ENCODE results near the gene LRRN2. TPM values are rescaled to one million over a fixed set of nuclear protein-coding genes. Genes with fewer than 3 reads are reported as not detected.

The LRRN2 gene
- polyA plus RNA-seq, 1 donor from 2014 or later: 3.3 TPM

DNA sequence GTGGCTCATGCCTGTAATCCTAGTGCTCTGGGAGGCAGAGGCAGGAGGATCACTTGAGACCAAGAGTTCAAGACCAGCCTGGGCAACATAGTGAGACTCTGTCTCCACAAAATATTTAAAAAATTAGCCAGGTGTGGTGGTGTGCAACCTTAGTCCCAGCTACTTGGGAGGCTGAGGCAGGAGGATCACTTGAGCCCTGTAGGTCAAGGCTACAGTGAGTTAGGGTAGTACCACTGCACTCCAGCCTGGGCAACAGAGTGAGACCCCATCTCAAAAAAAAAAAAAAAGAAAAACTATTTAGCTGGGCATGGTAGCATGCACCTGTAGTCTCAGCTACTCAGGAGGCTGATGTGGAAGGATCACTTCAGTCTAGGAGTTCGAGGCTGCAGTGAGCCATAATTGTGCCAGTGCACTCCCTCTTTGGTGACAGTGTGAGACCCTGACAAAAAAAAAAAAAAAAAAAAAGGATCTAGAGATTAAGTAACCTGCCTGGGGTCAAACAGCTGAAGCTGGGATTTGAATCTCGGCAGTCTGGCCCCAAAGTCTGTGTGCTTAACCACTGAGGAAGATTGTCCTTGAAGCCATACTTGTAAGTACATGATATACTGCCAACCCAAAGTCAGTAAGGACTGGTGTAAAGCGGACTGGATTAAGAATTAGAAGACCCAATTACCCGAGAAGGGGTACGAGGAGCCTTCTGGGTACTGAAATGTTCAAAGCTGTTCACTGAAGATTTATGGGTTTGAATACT lies 31.8 kb downstream of the LRRN2 start:
- Histone ChIP-seq H3K4me2 (ENCODE audit: low read length) (no peak overlapping the region), H3F3A (ENCODE audit: insufficient read depth, low read length, poor library complexity, severe bottlenecking) (no peaks in the 10 kb centered on the region), H3K36me3 (ENCODE audit: insufficient read depth, low read length) (no peaks in the 10 kb centered on the region), H3K9me3 (ENCODE audit: low read length) (no peaks in the 10 kb centered on the region), H3K27me3 (ENCODE audit: insufficient read depth, low read depth, low read length) (no peaks in the 10 kb centered on the region), H4K20me1 (ENCODE audit: insufficient read depth) (no peaks in the 10 kb centered on the region), H3K4me3 (ENCODE audit: low read length) (no peak overlapping the region), H3K27ac (ENCODE audit: low read length) (no peak overlapping the region), H3K9me2 (ENCODE audit: insufficient read depth, low read length) (no peaks in the 10 kb centered on the region), H3K9ac (ENCODE audit: low read length) (no peak overlapping the region), H2AFZ (ENCODE audit: low read depth, low read length) (no peak overlapping the region), H3K79me2 (replicated peaks; ENCODE audit: insufficient read depth, low read length) (no peaks in the 10 kb centered on the region)
- no peak for TF ChIP-seq RAD21 (conservative IDR thresholded peaks at IDR 0.05)
- TF ChIP-seq EP300 (conservative IDR thresholded peaks at IDR 0.05; ENCODE audit: poor library complexity, severe bottlenecking): no peak
- TF ChIP-seq EZH2 (IDR thresholded peaks at IDR 0.05; ENCODE audit: borderline replicate concordance, insufficient read depth, low read length, poor library complexity, severe bottlenecking): no peak
- TF ChIP-seq, protein P1, sequence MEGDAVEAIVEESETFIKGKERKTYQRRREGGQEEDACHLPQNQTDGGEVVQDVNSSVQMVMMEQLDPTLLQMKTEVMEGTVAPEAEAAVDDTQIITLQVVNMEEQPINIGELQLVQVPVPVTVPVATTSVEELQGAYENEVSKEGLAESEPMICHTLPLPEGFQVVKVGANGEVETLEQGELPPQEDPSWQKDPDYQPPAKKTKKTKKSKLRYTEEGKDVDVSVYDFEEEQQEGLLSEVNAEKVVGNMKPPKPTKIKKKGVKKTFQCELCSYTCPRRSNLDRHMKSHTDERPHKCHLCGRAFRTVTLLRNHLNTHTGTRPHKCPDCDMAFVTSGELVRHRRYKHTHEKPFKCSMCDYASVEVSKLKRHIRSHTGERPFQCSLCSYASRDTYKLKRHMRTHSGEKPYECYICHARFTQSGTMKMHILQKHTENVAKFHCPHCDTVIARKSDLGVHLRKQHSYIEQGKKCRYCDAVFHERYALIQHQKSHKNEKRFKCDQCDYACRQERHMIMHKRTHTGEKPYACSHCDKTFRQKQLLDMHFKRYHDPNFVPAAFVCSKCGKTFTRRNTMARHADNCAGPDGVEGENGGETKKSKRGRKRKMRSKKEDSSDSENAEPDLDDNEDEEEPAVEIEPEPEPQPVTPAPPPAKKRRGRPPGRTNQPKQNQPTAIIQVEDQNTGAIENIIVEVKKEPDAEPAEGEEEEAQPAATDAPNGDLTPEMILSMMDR (IDR thresholded peaks at IDR 0.05; ENCODE audit: poor library complexity, severe bottlenecking): no peak
- TF ChIP-seq MXI1 (conservative IDR thresholded peaks at IDR 0.05; ENCODE audit: poor library complexity, severe bottlenecking): no peak
- no peak for TF ChIP-seq POLR2AphosphoS5 (IDR thresholded peaks at IDR 0.05)
- TF ChIP-seq, protein P2, sequence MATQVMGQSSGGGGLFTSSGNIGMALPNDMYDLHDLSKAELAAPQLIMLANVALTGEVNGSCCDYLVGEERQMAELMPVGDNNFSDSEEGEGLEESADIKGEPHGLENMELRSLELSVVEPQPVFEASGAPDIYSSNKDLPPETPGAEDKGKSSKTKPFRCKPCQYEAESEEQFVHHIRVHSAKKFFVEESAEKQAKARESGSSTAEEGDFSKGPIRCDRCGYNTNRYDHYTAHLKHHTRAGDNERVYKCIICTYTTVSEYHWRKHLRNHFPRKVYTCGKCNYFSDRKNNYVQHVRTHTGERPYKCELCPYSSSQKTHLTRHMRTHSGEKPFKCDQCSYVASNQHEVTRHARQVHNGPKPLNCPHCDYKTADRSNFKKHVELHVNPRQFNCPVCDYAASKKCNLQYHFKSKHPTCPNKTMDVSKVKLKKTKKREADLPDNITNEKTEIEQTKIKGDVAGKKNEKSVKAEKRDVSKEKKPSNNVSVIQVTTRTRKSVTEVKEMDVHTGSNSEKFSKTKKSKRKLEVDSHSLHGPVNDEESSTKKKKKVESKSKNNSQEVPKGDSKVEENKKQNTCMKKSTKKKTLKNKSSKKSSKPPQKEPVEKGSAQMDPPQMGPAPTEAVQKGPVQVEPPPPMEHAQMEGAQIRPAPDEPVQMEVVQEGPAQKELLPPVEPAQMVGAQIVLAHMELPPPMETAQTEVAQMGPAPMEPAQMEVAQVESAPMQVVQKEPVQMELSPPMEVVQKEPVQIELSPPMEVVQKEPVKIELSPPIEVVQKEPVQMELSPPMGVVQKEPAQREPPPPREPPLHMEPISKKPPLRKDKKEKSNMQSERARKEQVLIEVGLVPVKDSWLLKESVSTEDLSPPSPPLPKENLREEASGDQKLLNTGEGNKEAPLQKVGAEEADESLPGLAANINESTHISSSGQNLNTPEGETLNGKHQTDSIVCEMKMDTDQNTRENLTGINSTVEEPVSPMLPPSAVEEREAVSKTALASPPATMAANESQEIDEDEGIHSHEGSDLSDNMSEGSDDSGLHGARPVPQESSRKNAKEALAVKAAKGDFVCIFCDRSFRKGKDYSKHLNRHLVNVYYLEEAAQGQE (IDR thresholded peaks at IDR 0.05; ENCODE audit: borderline replicate concordance): no peak
- TF ChIP-seq TAF1 (IDR thresholded peaks at IDR 0.05; ENCODE audit: low read depth): no peak
- no peak for TF ChIP-seq SMC3 (conservative IDR thresholded peaks at IDR 0.05; ENCODE audit: poor library complexity)

DNA sequence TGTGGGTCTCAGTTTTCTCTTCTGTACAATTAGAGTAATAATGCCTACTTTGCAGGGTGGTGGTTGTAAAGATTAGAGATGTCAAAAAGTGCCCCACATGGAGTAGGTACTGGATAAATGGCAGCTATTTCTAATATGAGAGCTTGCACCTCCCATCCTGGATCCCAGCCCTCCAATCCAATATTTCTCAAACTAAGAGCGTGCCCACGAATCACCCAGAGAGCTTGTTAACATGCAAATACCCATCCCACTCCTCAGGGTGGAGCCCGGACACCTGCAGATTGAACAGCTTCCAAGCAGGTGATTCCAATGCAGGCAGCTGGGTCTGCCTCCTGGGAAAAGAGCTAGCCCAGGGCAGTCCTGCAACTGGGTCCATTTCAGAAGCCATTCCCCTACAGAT lies 33.0 kb downstream of the LRRN2 start:
- Histone ChIP-seq H3K27me3 (ENCODE audit: insufficient read depth, low read depth, low read length) (no peaks in the 10 kb centered on the region), H3F3A (ENCODE audit: insufficient read depth, low read length, poor library complexity, severe bottlenecking) (no peaks in the 10 kb centered on the region), H3K4me3 (ENCODE audit: low read length) (no peak overlapping the region), H3K9me3 (ENCODE audit: low read length) (no peaks in the 10 kb centered on the region), H3K79me2 (replicated peaks; ENCODE audit: insufficient read depth, low read length) (no peaks in the 10 kb centered on the region), H3K27ac (ENCODE audit: low read length) (no peak overlapping the region), H2AFZ (ENCODE audit: low read depth, low read length) (no peak overlapping the region), H3K36me3 (ENCODE audit: insufficient read depth, low read length) (no peaks in the 10 kb centered on the region), H3K4me2 (ENCODE audit: low read length) (no peak overlapping the region), H4K20me1 (ENCODE audit: insufficient read depth) (no peaks in the 10 kb centered on the region), H3K9ac (ENCODE audit: low read length) (no peak overlapping the region), H3K9me2 (ENCODE audit: insufficient read depth, low read length) (no peaks in the 10 kb centered on the region)
- TF ChIP-seq EZH2 (IDR thresholded peaks at IDR 0.05; ENCODE audit: borderline replicate concordance, insufficient read depth, low read length, poor library complexity, severe bottlenecking) (no peak), SMC3 (conservative IDR thresholded peaks at IDR 0.05; ENCODE audit: poor library complexity) (no peak), POLR2AphosphoS5 (IDR thresholded peaks at IDR 0.05) (no peak), TAF1 (IDR thresholded peaks at IDR 0.05; ENCODE audit: low read depth) (no peak), RAD21 (conservative IDR thresholded peaks at IDR 0.05) (no peak), MXI1 (conservative IDR thresholded peaks at IDR 0.05; ENCODE audit: poor library complexity, severe bottlenecking) (no peak), EP300 (conservative IDR thresholded peaks at IDR 0.05; ENCODE audit: poor library complexity, severe bottlenecking) (no peak)
- TF ChIP-seq, protein P2 (IDR thresholded peaks at IDR 0.05; ENCODE audit: borderline replicate concordance): no peak
- TF ChIP-seq, protein P1 (IDR thresholded peaks at IDR 0.05; ENCODE audit: poor library complexity, severe bottlenecking): no peak
